HCEC 1CT (cell line): ENCODE measurements around the gene CAPZB.

Experiments used
- DNase-seq: peaks from one replicate; pipeline ENCODE4 v3.0.0-alpha.2; 2017

CAPZB gene

GRCh38 chr1:19381261-19381660 lies 104.1 kb downstream of the CAPZB start:
- DNase-seq, result no peak

GRCh38 chr1:19377812-19378718 lies 107.3 kb downstream of the CAPZB start:
- DNase-seq, result no peak

GRCh38 chr1:19376428-19377372 lies 108.6 kb downstream of the CAPZB start:
- DNase-seq, result no peak

GRCh38 chr1:19375631-19376400 lies 109.5 kb downstream of the CAPZB start:
- DNase-seq, result no peak

- no peak for DNase-seq
These were observed 110.4 kb downstream of the CAPZB start for GRCh38 chr1:19374926-19375325.

- DNase-seq, result no peak
These were observed 111.1 kb downstream of the CAPZB start for GRCh38 chr1:19374083-19374801.

GRCh38 chr1:19373211-19374082 lies 111.9 kb downstream of the CAPZB start:
- DNase-seq, result no peak

- no peak for DNase-seq
These were observed 112.7 kb downstream of the CAPZB start for GRCh38 chr1:19372602-19373001.

GRCh38 chr1:19372136-19372514 lies 113.2 kb downstream of the CAPZB start:
- DNase-seq, result no peak

GRCh38 chr1:19371226-19372135 lies 113.9 kb downstream of the CAPZB start:
- no peak for DNase-seq

- DNase-seq, result no peak
These were observed 114.7 kb downstream of the CAPZB start for GRCh38 chr1:19370453-19371170.

GRCh38 chr1:19369396-19370090 lies 115.8 kb downstream of the CAPZB start:
- DNase-seq, result no peak

GRCh38 chr1:19368964-19369363 lies 116.4 kb downstream of the CAPZB start:
- DNase-seq, result no peak

- no peak for DNase-seq
These were observed 117.3 kb downstream of the CAPZB start for GRCh38 chr1:19368050-19368449.

- no peak for DNase-seq
These were observed 117.7 kb downstream of the CAPZB start for GRCh38 chr1:19367584-19368041.

- DNase-seq, result no peak
These were observed 118.5 kb downstream of the CAPZB start for GRCh38 chr1:19366599-19367536.

- no peak for DNase-seq
These were observed 119.6 kb downstream of the CAPZB start for GRCh38 chr1:19365721-19366120.
